Measurements from ENCODE around the gene TP53. TPM values are rescaled to one million over a fixed set of nuclear protein-coding genes. Genes with fewer than 3 reads are reported as not detected.

TP53 gene
- polyA plus RNA-seq, 1 of the 3 experiments (the other 2 are of a cell fraction), result 62.6 TPM

DNA sequence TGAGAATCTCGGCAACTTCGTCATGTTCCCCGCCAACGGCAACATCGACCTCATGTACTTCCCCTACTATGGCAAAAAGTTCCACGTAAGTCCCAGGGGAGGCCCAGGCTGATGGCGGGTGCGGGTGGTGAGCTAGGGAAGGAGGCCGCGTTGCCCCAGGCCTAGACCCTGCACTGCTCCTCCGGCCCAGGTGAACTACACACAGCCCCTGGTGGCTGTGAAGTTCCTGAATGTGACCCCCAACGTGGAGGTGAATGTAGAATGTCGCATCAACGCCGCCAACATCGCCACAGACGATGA lies 31.8 kb downstream of the TP53 start (continued):
- TF ChIP-seq SIN3A (IDR thresholded peaks at IDR 0.05; ENCODE audit: borderline replicate concordance, low read depth, low read length) (no peak), ELF1 (IDR thresholded peaks at IDR 0.05) (no peak)

DNA sequence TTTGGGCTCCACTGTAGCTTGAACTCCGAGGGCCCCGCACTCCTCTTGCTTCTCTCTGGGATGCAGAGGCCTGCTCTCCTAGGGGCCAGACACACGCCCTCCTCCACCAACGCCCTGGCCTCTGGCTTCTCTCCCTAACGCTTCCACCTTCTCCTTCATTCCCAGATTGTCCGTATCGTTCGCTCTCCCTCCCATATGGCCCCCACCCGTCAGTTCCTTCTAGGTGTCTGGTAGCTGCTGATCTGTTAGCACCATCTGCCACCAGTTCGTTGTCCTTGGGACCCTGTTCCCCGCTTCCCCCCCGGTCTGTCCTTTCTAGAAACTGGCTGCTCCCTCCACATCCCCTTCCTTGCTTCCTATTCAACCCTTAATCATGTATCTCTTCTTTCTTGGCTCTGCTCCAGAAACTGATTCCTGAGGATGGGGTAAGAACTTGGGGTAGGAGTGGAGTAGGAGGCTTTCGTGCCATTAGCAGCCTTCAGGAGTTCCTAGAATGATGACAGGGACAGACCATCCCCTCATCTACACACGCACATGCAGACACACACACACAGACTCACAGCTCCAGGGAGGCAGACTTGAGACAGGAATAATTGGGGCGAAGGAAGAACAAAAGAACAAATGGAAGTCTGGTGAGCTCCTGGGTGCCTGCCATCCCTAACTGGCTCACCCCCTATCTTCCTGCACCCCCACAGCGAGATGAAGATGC lies 32.3 kb downstream of the TP53 start:
- DNase-seq, result no peak
- peaks cover 0 to 7% of the 10 kb centered on the region in 2 experiments; a peak in 1 of 4 replicates for H3K4me1 ChIP-seq (ENCODE audit: control insufficient read depth in 1 of 2, insufficient read depth in 2 of 2, low read depth in 1 of 2, low read length in 1 of 2)
- peaks cover 25% of the 10 kb centered on the region for H3K27me3 ChIP-seq (ENCODE audit: insufficient read depth)
- H3K27ac ChIP-seq (ENCODE audit: low read depth in 2 of 2, low read length in 1 of 2), result no peak overlapping the region
- no peak overlapping the region for H3K4me3 ChIP-seq (ENCODE audit: low read depth in 2 of 2, low read length in 1 of 2)
- H3K79me2 ChIP-seq (ENCODE audit: insufficient read depth), result no peaks in the 10 kb centered on the region
- no peaks in the 10 kb centered on the region for H3K9me3 ChIP-seq
- H3K36me3 ChIP-seq (replicated peaks in 1 of 2; ENCODE audit: control insufficient read depth in 1 of 2, insufficient read depth in 2 of 2, low read length in 1 of 2), result no peaks in the 10 kb centered on the region
- no peaks in the 10 kb centered on the region for H4K20me1 ChIP-seq (ENCODE audit: insufficient read depth)
- H3K4me2 ChIP-seq, result no peak overlapping the region
- H3F3A ChIP-seq (replicated peaks; ENCODE audit: insufficient read depth), result peaks cover 4% of the 10 kb centered on the region
- H2AFZ ChIP-seq (ENCODE audit: low read depth), result no peak overlapping the region
- no peaks in the 10 kb centered on the region for H3K9me2 ChIP-seq
- CTCF ChIA-PET, result interaction anchor here (1.5 to 6.5 kb wide), 3 partner anchors 16 to 33 kb away, joined by 3 to 55 read pairs (median 9); partner anchors contain the start of genes TP53 and WRAP53
- no peak overlapping the region for H3K9ac ChIP-seq
- WGBS (ENCODE audit: low lambda C conversion rate), result 82% methylated on average over 16 of the region's 16 CpGs
- no peak for TF ChIP-seq TCF12 (IDR thresholded peaks at IDR 0.05)
- TF ChIP-seq SMC3 (IDR thresholded peaks at IDR 0.05; ENCODE audit: low read depth, low read length), result no peak
- no peak for TF ChIP-seq ELF1 (IDR thresholded peaks at IDR 0.05)
- no peak for TF ChIP-seq CHD2 (IDR thresholded peaks at IDR 0.05; ENCODE audit: low read length, partially characterized antibody)
- TF ChIP-seq, protein P1, sequence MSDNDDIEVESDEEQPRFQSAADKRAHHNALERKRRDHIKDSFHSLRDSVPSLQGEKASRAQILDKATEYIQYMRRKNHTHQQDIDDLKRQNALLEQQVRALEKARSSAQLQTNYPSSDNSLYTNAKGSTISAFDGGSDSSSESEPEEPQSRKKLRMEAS (IDR thresholded peaks at IDR 0.05; ENCODE audit: low read depth), result no peak
- TF ChIP-seq, protein P2, sequence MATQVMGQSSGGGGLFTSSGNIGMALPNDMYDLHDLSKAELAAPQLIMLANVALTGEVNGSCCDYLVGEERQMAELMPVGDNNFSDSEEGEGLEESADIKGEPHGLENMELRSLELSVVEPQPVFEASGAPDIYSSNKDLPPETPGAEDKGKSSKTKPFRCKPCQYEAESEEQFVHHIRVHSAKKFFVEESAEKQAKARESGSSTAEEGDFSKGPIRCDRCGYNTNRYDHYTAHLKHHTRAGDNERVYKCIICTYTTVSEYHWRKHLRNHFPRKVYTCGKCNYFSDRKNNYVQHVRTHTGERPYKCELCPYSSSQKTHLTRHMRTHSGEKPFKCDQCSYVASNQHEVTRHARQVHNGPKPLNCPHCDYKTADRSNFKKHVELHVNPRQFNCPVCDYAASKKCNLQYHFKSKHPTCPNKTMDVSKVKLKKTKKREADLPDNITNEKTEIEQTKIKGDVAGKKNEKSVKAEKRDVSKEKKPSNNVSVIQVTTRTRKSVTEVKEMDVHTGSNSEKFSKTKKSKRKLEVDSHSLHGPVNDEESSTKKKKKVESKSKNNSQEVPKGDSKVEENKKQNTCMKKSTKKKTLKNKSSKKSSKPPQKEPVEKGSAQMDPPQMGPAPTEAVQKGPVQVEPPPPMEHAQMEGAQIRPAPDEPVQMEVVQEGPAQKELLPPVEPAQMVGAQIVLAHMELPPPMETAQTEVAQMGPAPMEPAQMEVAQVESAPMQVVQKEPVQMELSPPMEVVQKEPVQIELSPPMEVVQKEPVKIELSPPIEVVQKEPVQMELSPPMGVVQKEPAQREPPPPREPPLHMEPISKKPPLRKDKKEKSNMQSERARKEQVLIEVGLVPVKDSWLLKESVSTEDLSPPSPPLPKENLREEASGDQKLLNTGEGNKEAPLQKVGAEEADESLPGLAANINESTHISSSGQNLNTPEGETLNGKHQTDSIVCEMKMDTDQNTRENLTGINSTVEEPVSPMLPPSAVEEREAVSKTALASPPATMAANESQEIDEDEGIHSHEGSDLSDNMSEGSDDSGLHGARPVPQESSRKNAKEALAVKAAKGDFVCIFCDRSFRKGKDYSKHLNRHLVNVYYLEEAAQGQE (IDR thresholded peaks at IDR 0.05; ENCODE audit: low read depth, low read length), result no peak
- TF ChIP-seq, protein P3, sequence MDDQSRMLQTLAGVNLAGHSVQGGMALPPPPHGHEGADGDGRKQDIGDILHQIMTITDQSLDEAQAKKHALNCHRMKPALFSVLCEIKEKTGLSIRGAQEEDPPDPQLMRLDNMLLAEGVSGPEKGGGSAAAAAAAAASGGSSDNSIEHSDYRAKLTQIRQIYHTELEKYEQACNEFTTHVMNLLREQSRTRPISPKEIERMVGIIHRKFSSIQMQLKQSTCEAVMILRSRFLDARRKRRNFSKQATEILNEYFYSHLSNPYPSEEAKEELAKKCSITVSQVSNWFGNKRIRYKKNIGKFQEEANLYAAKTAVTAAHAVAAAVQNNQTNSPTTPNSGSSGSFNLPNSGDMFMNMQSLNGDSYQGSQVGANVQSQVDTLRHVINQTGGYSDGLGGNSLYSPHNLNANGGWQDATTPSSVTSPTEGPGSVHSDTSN (IDR thresholded peaks at IDR 0.05), result no peak
- TF ChIP-seq, protein P4, sequence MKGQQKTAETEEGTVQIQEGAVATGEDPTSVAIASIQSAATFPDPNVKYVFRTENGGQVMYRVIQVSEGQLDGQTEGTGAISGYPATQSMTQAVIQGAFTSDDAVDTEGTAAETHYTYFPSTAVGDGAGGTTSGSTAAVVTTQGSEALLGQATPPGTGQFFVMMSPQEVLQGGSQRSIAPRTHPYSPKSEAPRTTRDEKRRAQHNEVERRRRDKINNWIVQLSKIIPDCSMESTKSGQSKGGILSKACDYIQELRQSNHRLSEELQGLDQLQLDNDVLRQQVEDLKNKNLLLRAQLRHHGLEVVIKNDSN (IDR thresholded peaks at IDR 0.05; ENCODE audit: borderline replicate concordance, low read depth), result no peak
- no peak for TF ChIP-seq GATA2 (CRISPR knock-in tag; IDR thresholded peaks at IDR 0.05)
- TF ChIP-seq MXI1 (IDR thresholded peaks at IDR 0.05; ENCODE audit: low read depth, low read length), result no peak
- no peak for TF ChIP-seq EZH2phosphoT487 (IDR thresholded peaks at IDR 0.05; ENCODE audit: borderline replicate concordance, low read depth)
- TF ChIP-seq TAF1 (IDR thresholded peaks at IDR 0.05; ENCODE audit: borderline replicate concordance, low read depth, low read length), result no peak
- TF ChIP-seq MEF2A (IDR thresholded peaks at IDR 0.05; ENCODE audit: borderline replicate concordance, low read depth), result no peak
- TF ChIP-seq GABPA (IDR thresholded peaks at IDR 0.05; ENCODE audit: low read depth), result no peak
- TF ChIP-seq FOXM1 (IDR thresholded peaks at IDR 0.05; ENCODE audit: low read depth), result no peak
- TF ChIP-seq, protein P5, sequence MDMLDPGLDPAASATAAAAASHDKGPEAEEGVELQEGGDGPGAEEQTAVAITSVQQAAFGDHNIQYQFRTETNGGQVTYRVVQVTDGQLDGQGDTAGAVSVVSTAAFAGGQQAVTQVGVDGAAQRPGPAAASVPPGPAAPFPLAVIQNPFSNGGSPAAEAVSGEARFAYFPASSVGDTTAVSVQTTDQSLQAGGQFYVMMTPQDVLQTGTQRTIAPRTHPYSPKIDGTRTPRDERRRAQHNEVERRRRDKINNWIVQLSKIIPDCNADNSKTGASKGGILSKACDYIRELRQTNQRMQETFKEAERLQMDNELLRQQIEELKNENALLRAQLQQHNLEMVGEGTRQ (IDR thresholded peaks at IDR 0.05; ENCODE audit: borderline replicate concordance, low read depth, low read length), result no peak
- no peak for TF ChIP-seq RAD21 (IDR thresholded peaks at IDR 0.05; ENCODE audit: low read length)
- TF ChIP-seq NRF1 (IDR thresholded peaks at IDR 0.05; ENCODE audit: low read depth, low read length), result no peak
- POLR2A ChIA-PET, result no interaction called here

Data from SK-N-SH (cell line).